Esophagus muscularis mucosa (tissue), 4 donors: ENCODE data around the gene TFF1. TPM values are rescaled to one million over a fixed set of nuclear protein-coding genes. Genes with fewer than 3 reads are reported as not detected.

Experiments
- DNase-seq: peaks from one replicate; pipeline ENCODE4 v3.0.0-alpha.2; 2017; ENCODE audit errors: extremely low spot score
- H3K27ac ChIP-seq, 4 donors: fragments of 200-600 bp; sonication (generic); replicated peaks in 1 of 4; 1 replicate in 3 of 4; 2 replicates in 1 of 4; pipeline ENCODE4 v1.5.1; 2016 to 2019; ENCODE audit warnings: mild to moderate bottlenecking in 1 of 4
- H3K27me3 ChIP-seq, 4 donors: fragments of 200-600 bp; sonication (generic); one replicate each; pipeline versions ENCODE4 v1.5.1 to v1.6.0; 2016 to 2019
- H3K36me3 ChIP-seq, 4 donors: fragments of 200-600 bp; sonication (generic); one replicate each; pipeline ENCODE4 v1.5.1; 2016 to 2019
- H3K4me1 ChIP-seq, 4 donors: fragments of 200-600 bp; sonication (generic); one replicate each; pipeline ENCODE4 v1.5.1; 2016 to 2019
- H3K4me3 ChIP-seq, 4 donors: fragments of 200-600 bp; sonication (generic); 1 replicate in 2 of 4; 2 replicates in 2 of 4; pipeline ENCODE4 v1.5.1; 2016 to 2019; ENCODE audit warnings: mild to moderate bottlenecking in 4 of 4, moderate library complexity in 1 of 4
- H3K9me3 ChIP-seq, 4 donors: fragments of 200-600 bp; sonication (generic); 1 replicate in 3 of 4; 2 replicates in 1 of 4; pipeline ENCODE4 v1.5.1; 2016 to 2019
- EP300 ChIP-seq: sonication (generic); formaldehyde crosslinking; IDR thresholded peaks from one replicate; pipeline ENCODE4 v1.6.1; 2017; ENCODE audit warnings: antibody characterized with exemption
- POLR2A ChIP-seq: fragments of 450-650 bp; IDR thresholded peaks from one replicate; pipeline ENCODE4 v1.6.1; 2017; ENCODE audit warnings: antibody characterized with exemption, moderate library complexity, mild to moderate bottlenecking, low read depth
- POLR2AphosphoS5 ChIP-seq, 2 donors: sonication (generic); formaldehyde crosslinking; IDR thresholded peaks; one replicate each; pipeline ENCODE4 v1.6.1; 2017; ENCODE audit warnings: antibody characterized with exemption in 2 of 2
- WGBS: methylation state at CpG from one replicate; pipeline ENCODE4 v1.1.5; 2018; 5-methylcytosine and 5-hydroxymethylcytosine counted together
- intact Hi-C: fragments of 100-400 bp; cut with DNase I; formaldehyde crosslinking; loops from one replicate; pipeline ENCODE4 v1.15.1; 2023
- total RNA-seq, 4 donors: library from RNA; depleted of rRNA; stranded (reverse); fragments of >200 nt; gene quantifications; one replicate each; pipeline versions ENCODE4 v1.1.0 to v1.2.1, GENCODE V29; 2016
- TF ChIP-seq, protein P1 (sequence below), 3 experiments: fragments of 200-600 bp in 2 of 3; fragments of 450-650 bp in 1 of 3; sonication (generic) in 2 of 3; IDR thresholded peaks; one replicate each; pipeline ENCODE4 v1.5.1; 2017 to 2019; ENCODE audit warnings: antibody characterized with exemption in 3 of 3, mild to moderate bottlenecking in 2 of 3, moderate library complexity in 1 of 3

Gene TFF1
- total RNA-seq, 4 donors from 2014 or later, result not detected

- TF ChIP-seq POLR2A, result no peak
- no peak for TF ChIP-seq EP300
- TF ChIP-seq, protein P1, sequence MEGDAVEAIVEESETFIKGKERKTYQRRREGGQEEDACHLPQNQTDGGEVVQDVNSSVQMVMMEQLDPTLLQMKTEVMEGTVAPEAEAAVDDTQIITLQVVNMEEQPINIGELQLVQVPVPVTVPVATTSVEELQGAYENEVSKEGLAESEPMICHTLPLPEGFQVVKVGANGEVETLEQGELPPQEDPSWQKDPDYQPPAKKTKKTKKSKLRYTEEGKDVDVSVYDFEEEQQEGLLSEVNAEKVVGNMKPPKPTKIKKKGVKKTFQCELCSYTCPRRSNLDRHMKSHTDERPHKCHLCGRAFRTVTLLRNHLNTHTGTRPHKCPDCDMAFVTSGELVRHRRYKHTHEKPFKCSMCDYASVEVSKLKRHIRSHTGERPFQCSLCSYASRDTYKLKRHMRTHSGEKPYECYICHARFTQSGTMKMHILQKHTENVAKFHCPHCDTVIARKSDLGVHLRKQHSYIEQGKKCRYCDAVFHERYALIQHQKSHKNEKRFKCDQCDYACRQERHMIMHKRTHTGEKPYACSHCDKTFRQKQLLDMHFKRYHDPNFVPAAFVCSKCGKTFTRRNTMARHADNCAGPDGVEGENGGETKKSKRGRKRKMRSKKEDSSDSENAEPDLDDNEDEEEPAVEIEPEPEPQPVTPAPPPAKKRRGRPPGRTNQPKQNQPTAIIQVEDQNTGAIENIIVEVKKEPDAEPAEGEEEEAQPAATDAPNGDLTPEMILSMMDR (IDR thresholded peaks at IDR 0.05), result no peak
- no peak for TF ChIP-seq POLR2AphosphoS5 (IDR thresholded peaks at IDR 0.05)
- H3K9me3 ChIP-seq, result peaks cover 0 to 24% (median 15%) of the 10 kb centered on the region in 4 donors
- peaks cover 0 to 36% (median 0%) of the 10 kb centered on the region in 4 donors for H3K27me3 ChIP-seq
- intact Hi-C loops, result no loop called here
- H3K27ac ChIP-seq, result no peak overlapping the region
- no peaks in the 10 kb centered on the region for H3K36me3 ChIP-seq
- no peaks in the 10 kb centered on the region for H3K4me1 ChIP-seq
- no peak overlapping the region for H3K4me3 ChIP-seq
- no peak for DNase-seq
- 84% methylated on average over 11 of the region's 11 CpGs for WGBS
Measured at GRCh38 chr21:42351626-42352440, 14.5 kb downstream of the TFF1 start.

GRCh38 chr21:42350927-42351426, 15.4 kb downstream of the TFF1 start, which contains the start of gene TFF2:
Gene TFF2, minus strand, starts transcription at chr21:42350994. Its CDS starts 37 bp downstream, at chr21:42350957.
- no peak for DNase-seq

GRCh38 chr21:42350318-42350910, 15.9 kb downstream of the TFF1 start:
- intact Hi-C loops, result no loop called here
- WGBS, result 67% methylated on average over 11 of the region's 11 CpGs
- H3K9me3 ChIP-seq, result peaks cover 0 to 12% (median 10%) of the 10 kb centered on the region in 4 donors
- no peaks in the 10 kb centered on the region for H3K36me3 ChIP-seq
- peaks cover 0 to 40% (median 0%) of the 10 kb centered on the region in 4 donors for H3K27me3 ChIP-seq
- H3K4me1 ChIP-seq, result no peaks in the 10 kb centered on the region
- DNase-seq, result no peak
- no peak overlapping the region for H3K27ac ChIP-seq
- TF ChIP-seq POLR2A (no peak), EP300 (no peak)
- H3K4me3 ChIP-seq, result no peak overlapping the region

More at GRCh38 chr21:42350927-42351426, 15.4 kb downstream of the TFF1 start, which contains the start of gene TFF2:
- 77% methylated on average over 11 of the region's 13 CpGs for whole genome bisulfite sequencing
- H3K9me3 ChIP-seq, result peaks cover 0 to 16% (median 14%) of the 10 kb centered on the region in 4 donors
- no peaks in the 10 kb centered on the region for H3K36me3 ChIP-seq
- H3K4me1 ChIP-seq, result no peaks in the 10 kb centered on the region
- H3K27ac ChIP-seq, result no peak within 1 kb of the TSS
- H3K27me3 ChIP-seq, result peaks cover 0 to 40% (median 0%) of the 10 kb centered on the region in 4 donors
- TF ChIP-seq EP300 (no peak), POLR2AphosphoS5 (IDR thresholded peaks at IDR 0.05) (no peak), POLR2A (no peak)
- TF ChIP-seq, protein P1 (IDR thresholded peaks at IDR 0.05), result no peak
- H3K4me3 ChIP-seq, result no peak within 1 kb of the TSS
- intact Hi-C loops, result no loop called here

GRCh38 chr21:42349420-42350317, 16.7 kb downstream of the TFF1 start:
- no peaks in the 10 kb centered on the region for H3K36me3 ChIP-seq
- no peaks in the 10 kb centered on the region for H3K4me1 ChIP-seq
- intact Hi-C loops, result no loop called here
- TF ChIP-seq EP300, result no peak
- no peak for TF ChIP-seq POLR2A
- TF ChIP-seq POLR2AphosphoS5 (IDR thresholded peaks at IDR 0.05), result no peak
- TF ChIP-seq, protein P1 (IDR thresholded peaks at IDR 0.05), result no peak
- peaks cover 0 to 40% (median 0%) of the 10 kb centered on the region in 4 donors for H3K27me3 ChIP-seq
- WGBS, result 81% methylated on average over 14 of the region's 14 CpGs
- H3K4me3 ChIP-seq, result no peak overlapping the region
- no peak for DNase-seq
- H3K9me3 ChIP-seq, result peaks cover 0 to 9% (median 4%) of the 10 kb centered on the region in 4 donors
- H3K27ac ChIP-seq, result no peak overlapping the region
